ENCODE measurements around the gene PLD4. TPM values are rescaled to one million over a fixed set of nuclear protein-coding genes. Genes with fewer than 3 reads are reported as not detected.

Gene PLD4
- total RNA-seq, 1 donor from 2014 or later = 0.05 TPM

DNA sequence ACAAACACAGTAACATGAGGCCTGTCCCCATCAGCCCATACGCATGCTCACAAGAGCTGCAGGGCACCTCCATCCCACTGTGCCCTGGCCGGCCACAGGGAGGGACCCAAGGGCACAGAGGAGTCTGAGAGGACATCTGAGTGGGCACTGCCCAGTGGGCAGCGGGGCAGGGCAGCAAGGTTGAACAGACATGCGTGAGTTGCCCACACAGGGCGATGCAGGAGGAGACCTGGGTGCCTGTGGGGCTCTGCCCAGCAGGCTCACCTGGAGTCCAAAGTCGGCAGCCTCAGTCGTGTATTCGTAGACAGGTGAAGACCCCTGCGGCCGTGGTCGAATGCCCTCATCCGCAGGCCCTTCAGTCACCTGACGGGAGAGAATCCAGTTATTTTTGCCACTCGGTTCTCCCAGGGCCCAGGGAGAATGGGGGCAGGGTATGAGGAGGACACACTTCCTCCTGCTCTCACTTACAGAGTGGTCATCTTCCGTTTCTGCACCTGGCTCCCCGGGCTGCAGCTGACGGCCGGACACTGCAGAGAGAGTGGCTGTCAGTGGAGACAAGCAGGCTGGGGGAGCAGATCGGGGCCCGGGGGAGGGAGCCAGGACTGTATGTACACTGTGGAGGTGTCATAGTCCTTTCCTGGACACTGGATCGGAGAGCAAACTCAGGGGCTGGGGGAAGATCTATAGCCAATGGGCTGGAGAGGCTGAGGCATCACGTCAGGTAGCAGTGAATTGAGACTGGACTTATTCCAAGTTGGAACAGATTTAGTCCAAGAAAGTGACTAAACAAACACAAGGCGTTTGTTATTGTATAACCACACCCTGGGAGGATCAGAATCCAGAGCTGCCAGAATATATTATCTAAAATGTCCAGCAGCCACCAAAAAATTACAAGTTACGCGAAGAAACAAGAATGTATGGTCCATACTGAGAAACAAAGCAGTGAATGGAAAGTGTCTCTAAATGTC is 32.8 kb downstream of the PLD4 start:
- H3K36me3 Mint-ChIP-seq (ENCODE audit: insufficient read depth) = no peaks in the 10 kb centered on the region
- TF ChIP-seq, protein P1, sequence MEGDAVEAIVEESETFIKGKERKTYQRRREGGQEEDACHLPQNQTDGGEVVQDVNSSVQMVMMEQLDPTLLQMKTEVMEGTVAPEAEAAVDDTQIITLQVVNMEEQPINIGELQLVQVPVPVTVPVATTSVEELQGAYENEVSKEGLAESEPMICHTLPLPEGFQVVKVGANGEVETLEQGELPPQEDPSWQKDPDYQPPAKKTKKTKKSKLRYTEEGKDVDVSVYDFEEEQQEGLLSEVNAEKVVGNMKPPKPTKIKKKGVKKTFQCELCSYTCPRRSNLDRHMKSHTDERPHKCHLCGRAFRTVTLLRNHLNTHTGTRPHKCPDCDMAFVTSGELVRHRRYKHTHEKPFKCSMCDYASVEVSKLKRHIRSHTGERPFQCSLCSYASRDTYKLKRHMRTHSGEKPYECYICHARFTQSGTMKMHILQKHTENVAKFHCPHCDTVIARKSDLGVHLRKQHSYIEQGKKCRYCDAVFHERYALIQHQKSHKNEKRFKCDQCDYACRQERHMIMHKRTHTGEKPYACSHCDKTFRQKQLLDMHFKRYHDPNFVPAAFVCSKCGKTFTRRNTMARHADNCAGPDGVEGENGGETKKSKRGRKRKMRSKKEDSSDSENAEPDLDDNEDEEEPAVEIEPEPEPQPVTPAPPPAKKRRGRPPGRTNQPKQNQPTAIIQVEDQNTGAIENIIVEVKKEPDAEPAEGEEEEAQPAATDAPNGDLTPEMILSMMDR (IDR thresholded peaks at IDR 0.05; ENCODE audit: unreplicated experiment) = no peak
- H3K27ac Mint-ChIP-seq = no peak overlapping the region
- H3K9me3 Mint-ChIP-seq (ENCODE audit: low read depth) = no peaks in the 10 kb centered on the region
- peaks cover 29% of the 10 kb centered on the region for H3K27me3 Mint-ChIP-seq
- no peak for DNase-seq (ENCODE audit: low spot score, unreplicated experiment)
- no peak overlapping the region for H3K4me3 Mint-ChIP-seq (ENCODE audit: low read depth)
- H3K4me1 Mint-ChIP-seq (ENCODE audit: low read depth) = no peaks in the 10 kb centered on the region

GRCh38 chr14:104964546-104964945 is 39.9 kb downstream of the PLD4 start:
- H3K9me3 Mint-ChIP-seq (ENCODE audit: low read depth) = no peaks in the 10 kb centered on the region
- H3K4me1 Mint-ChIP-seq (ENCODE audit: low read depth) = peaks cover 3% of the 10 kb centered on the region
- no peak overlapping the region for H3K27ac Mint-ChIP-seq
- H3K27me3 Mint-ChIP-seq = peaks cover 18% of the 10 kb centered on the region
- H3K36me3 Mint-ChIP-seq (ENCODE audit: insufficient read depth) = no peaks in the 10 kb centered on the region
- H3K4me3 Mint-ChIP-seq (ENCODE audit: low read depth) = no peak overlapping the region
- TF ChIP-seq, protein P1 (IDR thresholded peaks at IDR 0.05; ENCODE audit: unreplicated experiment) = no peak
- DNase-seq (ENCODE audit: low spot score, unreplicated experiment) = no peak

DNA sequence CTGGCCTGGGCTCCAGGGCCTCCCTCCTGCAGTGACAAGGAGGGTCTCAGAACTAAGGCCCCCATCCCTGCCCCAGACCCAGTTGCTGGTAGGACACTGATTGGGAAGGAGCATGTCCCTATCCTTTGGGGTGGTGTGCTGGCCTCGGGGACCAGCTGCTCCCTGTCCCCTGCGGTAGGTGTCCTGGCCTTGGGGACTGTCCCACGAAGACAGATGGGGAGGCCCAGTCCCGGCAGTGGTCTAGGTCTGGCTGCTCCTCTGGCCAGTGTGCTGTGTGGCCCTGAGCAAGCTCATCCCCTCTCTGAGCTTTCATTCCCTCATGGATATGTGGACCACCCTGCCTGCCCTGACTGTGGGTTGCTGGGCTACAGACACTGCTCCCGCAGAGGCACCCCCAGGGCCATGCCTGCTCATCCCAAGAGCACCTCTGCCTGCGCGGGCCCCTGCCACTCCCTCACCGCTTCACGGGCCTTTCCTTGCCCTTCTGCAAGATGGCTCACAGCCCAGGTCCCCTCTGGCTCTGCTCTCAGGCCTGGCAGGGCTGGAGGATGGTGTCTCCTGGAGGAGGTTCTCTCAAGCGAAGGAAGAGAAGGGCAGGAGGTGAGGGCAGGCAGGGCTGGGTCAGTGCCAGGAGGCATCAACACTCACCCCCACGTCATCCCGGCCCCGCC is 41.0 kb downstream of the PLD4 start:
- H3K36me3 Mint-ChIP-seq (ENCODE audit: insufficient read depth) = no peaks in the 10 kb centered on the region
- peaks cover 3% of the 10 kb centered on the region for H3K4me1 Mint-ChIP-seq (ENCODE audit: low read depth)
- no peak overlapping the region for H3K4me3 Mint-ChIP-seq (ENCODE audit: low read depth)
- H3K27ac Mint-ChIP-seq = no peak overlapping the region
- DNase-seq (ENCODE audit: low spot score, unreplicated experiment) = no peak
- peaks cover 12% of the 10 kb centered on the region for H3K27me3 Mint-ChIP-seq
- TF ChIP-seq, protein P1 (IDR thresholded peaks at IDR 0.05; ENCODE audit: unreplicated experiment) = no peak
- no peaks in the 10 kb centered on the region for H3K9me3 Mint-ChIP-seq (ENCODE audit: low read depth)

- Mint-ChIP-seq H3K4me1 (ENCODE audit: low read depth) (peaks cover 3% of the 10 kb centered on the region), H3K4me3 (ENCODE audit: low read depth) (no peak overlapping the region), H3K27ac (no peak overlapping the region), H3K27me3 (peaks cover 12% of the 10 kb centered on the region), H3K9me3 (ENCODE audit: low read depth) (no peaks in the 10 kb centered on the region), H3K36me3 (ENCODE audit: insufficient read depth) (no peaks in the 10 kb centered on the region)
- TF ChIP-seq, protein P1 (IDR thresholded peaks at IDR 0.05; ENCODE audit: unreplicated experiment) = no peak
- DNase-seq (ENCODE audit: low spot score, unreplicated experiment) = no peak
Measured at GRCh38 chr14:104966261-104966865, 41.7 kb downstream of the PLD4 start.

DNA sequence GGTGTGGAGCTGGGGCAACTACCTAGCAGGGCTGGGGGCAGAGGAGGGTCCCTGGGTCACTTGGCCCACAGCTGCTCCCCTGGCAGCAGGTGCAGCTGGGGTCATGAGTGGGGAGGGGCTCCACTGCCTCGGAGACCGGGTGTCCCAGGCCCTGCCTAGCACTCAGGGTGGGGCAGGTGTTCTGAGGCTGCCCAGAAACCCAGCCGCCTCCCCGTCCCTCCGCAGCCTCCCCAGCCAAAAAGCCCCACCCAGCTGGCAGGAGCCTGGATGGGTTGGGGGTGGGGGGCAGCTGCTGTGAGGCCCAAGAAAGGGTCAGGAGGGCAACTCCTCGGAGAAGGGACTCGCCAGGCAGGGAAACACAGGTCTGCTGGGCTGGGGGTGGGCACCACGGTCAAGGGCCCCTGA is 42.3 kb downstream of the PLD4 start:
- TF ChIP-seq, protein P1 (IDR thresholded peaks at IDR 0.05; ENCODE audit: unreplicated experiment) = no peak
- no peak for DNase-seq (ENCODE audit: low spot score, unreplicated experiment)
- Mint-ChIP-seq H3K9me3 (ENCODE audit: low read depth) (no peaks in the 10 kb centered on the region), H3K27ac (no peak overlapping the region), H3K4me1 (ENCODE audit: low read depth) (peaks cover 3% of the 10 kb centered on the region), H3K27me3 (peaks cover 12% of the 10 kb centered on the region), H3K36me3 (ENCODE audit: insufficient read depth) (no peaks in the 10 kb centered on the region), H3K4me3 (ENCODE audit: low read depth) (no peak overlapping the region)
